Activated naive CD8-positive, alpha-beta T cell (primary cell): ENCODE data around the gene SLC5A11.
A peak's percentile ranks its signal among the peaks of the same experiment; 100 is the strongest.
"Not testable (repeated sequence)": the region's sequence is repeated elsewhere in the genome, so short reads cannot be mapped to it uniquely, and the experiment has no call there.

Experiments
- H3K27ac Mint-ChIP-seq: one replicate; pipeline ENCODE4 v1.8.0; 2021; ENCODE audit warnings: mixed read lengths
- H3K27me3 Mint-ChIP-seq: one replicate; pipeline ENCODE4 v1.8.0; 2021; ENCODE audit warnings: mixed read lengths
- H3K36me3 Mint-ChIP-seq: one replicate; pipeline ENCODE4 v1.8.0; 2021; ENCODE audit warnings: mixed read lengths
- H3K4me1 Mint-ChIP-seq: one replicate; pipeline ENCODE4 v1.8.0; 2021; ENCODE audit warnings: low read depth, mixed read lengths
- H3K4me3 Mint-ChIP-seq: one replicate; pipeline ENCODE4 v1.8.0; 2021; ENCODE audit warnings: mild to moderate bottlenecking, mixed read lengths
- H3K9me3 Mint-ChIP-seq: one replicate; pipeline ENCODE4 v1.8.0; 2021; ENCODE audit warnings: low read depth, mixed read lengths

SLC5A11 gene

DNA sequence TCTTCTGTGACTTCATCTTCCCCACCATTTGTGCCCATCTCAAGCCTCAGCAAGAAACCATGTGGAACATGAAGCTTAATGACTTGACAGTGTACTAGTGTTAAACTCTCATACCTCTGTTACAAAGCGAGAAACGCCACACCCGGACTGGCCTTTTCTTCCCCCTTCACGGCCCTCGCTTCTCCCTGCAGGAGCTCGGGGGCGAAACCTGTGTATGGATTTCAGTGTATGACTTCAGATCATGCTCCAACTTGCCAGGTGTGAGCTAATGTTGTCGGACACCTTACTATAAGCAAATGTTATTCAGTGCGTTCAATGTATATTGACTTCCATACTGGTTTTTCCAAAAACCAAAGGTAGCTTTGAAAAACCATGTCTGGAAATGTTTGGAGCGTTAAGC lies 20.1 kb upstream of the SLC5A11 start:
- Mint-ChIP-seq H3K27me3 (no peaks in the 10 kb centered on the region), H3K27ac (peak overlapping the region; percentile 62), H3K36me3 (peaks cover 4% of the 10 kb centered on the region), H3K4me3 (no peak overlapping the region), H3K4me1 (no peaks in the 10 kb centered on the region), H3K9me3 (no peaks in the 10 kb centered on the region)

DNA sequence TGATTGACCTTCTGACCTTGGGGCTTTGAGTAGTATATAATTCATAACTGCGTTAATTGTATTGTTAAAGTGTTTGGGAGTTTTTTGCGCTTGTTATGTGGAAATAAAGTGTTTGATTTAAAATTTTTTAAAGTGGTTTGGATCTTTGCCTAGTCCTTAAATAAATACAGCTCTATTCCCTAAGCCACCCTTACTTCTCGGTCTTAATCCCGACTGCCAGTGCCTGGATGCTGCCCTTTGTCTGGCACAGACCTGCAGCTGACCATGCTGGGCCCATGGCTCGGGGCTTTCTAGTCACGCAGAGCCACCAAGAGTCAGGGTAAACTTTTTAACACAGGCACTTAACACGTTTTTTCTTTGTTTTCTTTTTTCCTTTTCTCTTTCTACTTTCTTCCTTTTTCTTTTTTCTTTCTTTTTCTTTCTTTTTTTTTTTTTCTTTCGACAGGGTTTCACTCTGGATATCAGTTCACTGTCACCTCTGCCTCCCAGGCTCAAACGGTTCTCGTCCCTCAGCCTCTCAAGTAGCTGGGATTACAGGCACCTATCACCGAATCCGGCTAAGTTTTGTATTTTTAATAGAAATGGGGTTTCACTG lies 19.6 kb upstream of the SLC5A11 start:
- Mint-ChIP-seq H3K9me3 (no peaks in the 10 kb centered on the region), H3K36me3 (peaks cover 4% of the 10 kb centered on the region)

DNA sequence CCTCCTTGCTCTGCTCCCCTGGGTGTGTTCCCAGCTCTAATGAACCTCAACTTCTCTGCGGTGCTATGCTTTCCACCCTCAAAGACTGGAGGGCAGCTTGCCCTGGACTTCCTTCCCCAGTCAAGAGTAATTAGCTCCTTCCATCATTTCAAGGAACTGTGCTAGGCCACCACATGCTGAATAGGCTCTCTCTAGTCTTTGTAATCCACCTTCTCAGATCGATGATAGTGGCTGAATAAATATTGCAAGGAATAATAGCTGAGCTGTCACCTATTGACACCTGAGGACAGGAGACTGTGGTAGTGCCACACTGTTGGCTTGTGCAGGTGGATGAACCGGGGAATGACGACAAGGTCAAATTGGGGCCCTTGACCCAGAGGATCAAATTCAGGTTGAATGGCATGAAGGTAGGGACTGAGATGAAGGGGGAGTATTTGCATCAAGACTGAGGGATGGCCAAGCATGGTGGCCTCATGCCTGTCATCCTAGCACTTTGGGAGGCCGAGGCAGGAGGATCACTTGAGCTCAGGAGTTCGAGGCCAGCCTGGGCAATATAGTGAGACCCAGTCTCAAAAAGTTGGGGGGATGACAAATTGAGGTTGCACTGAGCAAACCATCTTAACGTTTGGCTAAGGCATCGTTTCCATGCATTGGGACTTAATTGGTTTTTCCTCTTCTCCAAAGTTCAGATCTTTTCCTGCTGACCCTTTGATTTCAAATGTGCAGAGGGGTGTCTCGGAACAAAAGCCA lies 18.8 kb upstream of the SLC5A11 start:
- no peak overlapping the region for H3K4me3 Mint-ChIP-seq
- H3K27ac Mint-ChIP-seq = no peak overlapping the region
- no peaks in the 10 kb centered on the region for H3K27me3 Mint-ChIP-seq
- H3K9me3 Mint-ChIP-seq = no peaks in the 10 kb centered on the region
- H3K4me1 Mint-ChIP-seq = no peaks in the 10 kb centered on the region
- peaks cover 5% of the 10 kb centered on the region for H3K36me3 Mint-ChIP-seq

More for the DNA sequence above, 19.6 kb upstream of the SLC5A11 start:
- no peaks in the 10 kb centered on the region for H3K4me1 Mint-ChIP-seq
- no peaks in the 10 kb centered on the region for H3K27me3 Mint-ChIP-seq
- no peak overlapping the region for H3K27ac Mint-ChIP-seq
- H3K4me3 Mint-ChIP-seq = no peak overlapping the region

DNA sequence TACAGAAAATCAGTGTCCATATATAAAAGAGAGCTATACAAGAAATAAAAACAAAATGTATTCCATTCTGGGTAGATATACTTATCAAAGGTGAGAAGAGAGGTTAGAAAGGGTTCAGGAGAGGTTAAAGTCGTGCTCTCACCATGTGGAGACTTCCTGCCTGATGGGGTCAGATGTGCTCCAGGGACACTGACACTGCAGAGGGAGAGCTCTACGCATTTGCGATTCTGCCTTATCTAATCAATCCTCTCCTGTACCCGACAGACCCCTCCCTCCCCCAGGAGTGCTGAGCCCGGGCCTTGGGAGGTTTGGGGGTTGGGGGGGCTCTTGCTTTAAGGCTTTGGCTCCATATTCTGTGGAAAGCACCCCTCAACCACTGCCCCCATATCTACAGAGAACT lies 16.6 kb upstream of the SLC5A11 start:
- peaks cover 9% of the 10 kb centered on the region for H3K36me3 Mint-ChIP-seq
- H3K4me1 Mint-ChIP-seq = no peaks in the 10 kb centered on the region

DNA sequence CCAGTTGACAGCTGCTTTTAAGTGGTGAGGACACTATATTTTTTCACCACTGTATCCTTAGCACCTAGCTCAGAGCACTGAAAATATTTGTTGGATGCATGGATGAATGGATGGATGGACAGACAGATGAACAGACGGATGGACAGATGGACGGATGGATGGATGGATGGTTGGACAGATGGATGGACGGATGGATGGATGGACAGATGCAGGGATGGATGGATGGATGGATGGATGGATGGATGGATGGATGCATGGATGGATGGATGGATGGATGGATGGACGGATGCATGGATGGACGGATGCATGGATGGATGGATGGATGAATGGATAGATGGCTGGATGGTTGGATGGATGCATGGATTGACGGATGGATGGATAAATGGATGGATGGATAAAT lies 12.4 kb upstream of the SLC5A11 start:
- Mint-ChIP-seq H3K4me1 (no peaks in the 10 kb centered on the region), H3K36me3 (peaks cover 17% of the 10 kb centered on the region), H3K9me3 (no peaks in the 10 kb centered on the region), H3K27me3 (no peaks in the 10 kb centered on the region), H3K4me3 (no peak overlapping the region), H3K27ac (no peak overlapping the region)

More for the DNA sequence above, 16.6 kb upstream of the SLC5A11 start:
- H3K9me3 Mint-ChIP-seq = no peaks in the 10 kb centered on the region
- no peak overlapping the region for H3K4me3 Mint-ChIP-seq
- H3K27ac Mint-ChIP-seq = no peak overlapping the region
- no peaks in the 10 kb centered on the region for H3K27me3 Mint-ChIP-seq

DNA sequence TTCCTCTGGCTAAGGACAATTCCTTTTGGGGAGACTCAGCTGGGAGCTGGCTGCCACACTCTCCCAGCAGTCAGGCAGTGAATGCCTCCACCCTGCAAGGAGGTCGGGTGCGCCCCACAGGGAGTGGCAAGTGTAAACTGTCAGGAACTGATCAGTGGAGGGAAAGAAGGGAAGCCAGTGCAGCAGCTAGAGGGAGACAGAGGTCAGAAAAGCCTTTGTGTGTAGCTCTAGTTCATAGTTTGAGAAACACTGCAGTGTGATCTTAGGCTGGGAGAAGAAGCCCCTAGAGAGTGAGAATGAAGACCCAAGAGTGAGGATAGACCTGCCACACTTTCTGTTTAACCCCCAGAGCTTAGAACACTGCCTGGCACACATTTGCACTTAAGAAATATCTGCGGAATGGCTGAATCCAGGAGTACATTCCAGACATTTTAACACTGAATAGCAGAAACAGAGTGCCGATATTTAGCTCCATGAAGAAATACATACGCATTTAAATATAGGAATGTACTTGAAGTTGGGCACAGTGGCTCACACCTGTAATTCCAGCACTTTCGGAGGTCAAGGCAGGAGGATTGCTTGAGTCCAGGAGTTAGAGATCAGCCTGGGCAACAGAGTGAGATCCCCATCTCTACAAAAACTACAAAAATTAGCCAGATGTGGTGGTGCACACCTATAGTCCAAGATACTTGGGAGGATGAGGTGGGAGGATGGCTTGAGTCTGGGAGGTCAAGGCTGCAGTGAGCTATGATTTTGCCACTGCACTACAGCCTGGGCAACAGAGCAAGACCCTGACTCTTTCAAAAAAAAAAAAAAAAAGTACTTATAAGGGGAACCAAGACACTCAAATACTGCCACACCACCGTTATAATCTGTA lies 11.1 kb upstream of the SLC5A11 start:
- no peak overlapping the region for H3K4me3 Mint-ChIP-seq
- no peaks in the 10 kb centered on the region for H3K9me3 Mint-ChIP-seq
- H3K27ac Mint-ChIP-seq = no peak overlapping the region
- H3K36me3 Mint-ChIP-seq = peaks cover 17% of the 10 kb centered on the region
- H3K4me1 Mint-ChIP-seq = no peaks in the 10 kb centered on the region
- H3K27me3 Mint-ChIP-seq = no peaks in the 10 kb centered on the region

DNA sequence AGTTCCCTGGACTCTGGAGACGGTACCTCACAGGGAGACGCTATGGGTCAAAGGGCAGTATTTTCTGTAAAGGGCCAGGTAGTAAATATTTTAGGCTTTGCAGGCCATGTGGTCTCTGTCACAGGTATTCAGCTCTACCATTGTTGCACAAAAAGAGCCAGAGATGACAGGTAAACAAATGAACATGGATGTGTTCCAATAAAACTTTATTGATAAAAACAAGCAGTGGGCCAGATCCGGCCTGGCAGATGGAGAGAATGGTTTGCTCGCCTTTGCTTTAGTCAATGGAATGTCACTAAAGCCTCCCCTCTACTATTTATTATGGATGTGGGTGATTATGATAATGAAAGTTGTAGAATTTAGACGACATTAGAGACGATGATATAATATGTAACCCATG lies 8.9 kb upstream of the SLC5A11 start:
- Mint-ChIP-seq H3K27me3 (no peaks in the 10 kb centered on the region), H3K27ac (no peak overlapping the region), H3K4me1 (no peaks in the 10 kb centered on the region), H3K36me3 (peaks cover 17% of the 10 kb centered on the region), H3K9me3 (no peaks in the 10 kb centered on the region), H3K4me3 (no peak overlapping the region)

DNA sequence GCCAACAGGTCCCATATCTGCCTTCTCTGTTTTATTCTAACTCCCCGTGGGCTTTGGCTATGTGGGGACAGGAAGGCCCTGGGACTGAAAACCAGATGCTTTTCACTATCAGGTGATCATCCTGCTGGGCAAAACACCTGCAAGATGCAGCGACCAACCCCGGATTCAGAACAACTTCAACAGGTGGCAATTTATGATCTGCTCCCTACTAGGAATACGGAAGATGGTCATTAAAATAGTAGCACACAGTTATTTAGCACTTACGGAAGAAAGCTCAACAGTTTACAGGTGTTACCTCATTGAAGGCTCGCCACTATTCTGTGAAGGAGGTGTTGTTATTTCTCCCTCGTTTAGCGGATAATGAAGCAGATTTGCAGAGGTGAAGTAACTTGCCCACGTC lies 7.8 kb upstream of the SLC5A11 start:
- peaks cover 14% of the 10 kb centered on the region for H3K36me3 Mint-ChIP-seq
- no peaks in the 10 kb centered on the region for H3K27me3 Mint-ChIP-seq
- H3K9me3 Mint-ChIP-seq = no peaks in the 10 kb centered on the region
- H3K4me1 Mint-ChIP-seq = no peaks in the 10 kb centered on the region
- no peak overlapping the region for H3K27ac Mint-ChIP-seq
- H3K4me3 Mint-ChIP-seq = no peak overlapping the region

DNA sequence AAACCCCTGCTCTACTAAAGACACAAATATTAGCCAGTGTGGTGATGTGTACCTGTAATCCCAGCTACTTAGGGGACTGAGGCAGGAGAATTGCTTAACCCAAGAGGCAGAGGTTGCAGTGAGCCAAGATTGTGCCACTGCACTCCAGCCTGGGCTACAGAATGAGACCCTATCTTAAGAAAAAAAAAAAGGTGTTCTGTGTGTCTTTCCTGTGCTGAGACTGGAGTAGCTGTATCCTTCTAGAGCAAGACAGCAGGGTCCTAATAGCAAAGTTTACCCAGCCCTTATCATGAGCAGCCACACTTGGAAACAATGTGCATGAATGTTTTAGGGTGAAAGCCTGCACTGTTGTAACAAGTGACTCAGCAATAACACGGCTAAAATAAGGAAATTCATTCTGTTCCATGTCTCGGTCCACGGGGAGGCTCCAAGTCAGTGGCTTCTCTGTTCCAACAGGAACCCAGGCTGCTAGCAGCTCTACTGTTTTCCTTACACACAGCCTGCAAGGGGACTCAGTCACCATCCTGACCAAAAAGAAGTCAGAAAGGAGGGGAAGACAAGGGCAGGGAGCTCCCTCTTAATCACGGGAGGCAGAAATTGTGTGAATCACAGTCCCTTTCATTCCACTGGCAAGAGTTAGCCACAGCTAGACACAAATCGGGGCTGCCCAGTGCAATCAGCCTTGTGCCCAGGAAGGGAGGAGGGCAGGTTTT lies 7.1 kb upstream of the SLC5A11 start:
- H3K4me1 Mint-ChIP-seq = no peaks in the 10 kb centered on the region
- peaks cover 16% of the 10 kb centered on the region for H3K36me3 Mint-ChIP-seq
- no peak overlapping the region for H3K27ac Mint-ChIP-seq
- no peaks in the 10 kb centered on the region for H3K27me3 Mint-ChIP-seq
- no peaks in the 10 kb centered on the region for H3K9me3 Mint-ChIP-seq
- H3K4me3 Mint-ChIP-seq = no peak overlapping the region

DNA sequence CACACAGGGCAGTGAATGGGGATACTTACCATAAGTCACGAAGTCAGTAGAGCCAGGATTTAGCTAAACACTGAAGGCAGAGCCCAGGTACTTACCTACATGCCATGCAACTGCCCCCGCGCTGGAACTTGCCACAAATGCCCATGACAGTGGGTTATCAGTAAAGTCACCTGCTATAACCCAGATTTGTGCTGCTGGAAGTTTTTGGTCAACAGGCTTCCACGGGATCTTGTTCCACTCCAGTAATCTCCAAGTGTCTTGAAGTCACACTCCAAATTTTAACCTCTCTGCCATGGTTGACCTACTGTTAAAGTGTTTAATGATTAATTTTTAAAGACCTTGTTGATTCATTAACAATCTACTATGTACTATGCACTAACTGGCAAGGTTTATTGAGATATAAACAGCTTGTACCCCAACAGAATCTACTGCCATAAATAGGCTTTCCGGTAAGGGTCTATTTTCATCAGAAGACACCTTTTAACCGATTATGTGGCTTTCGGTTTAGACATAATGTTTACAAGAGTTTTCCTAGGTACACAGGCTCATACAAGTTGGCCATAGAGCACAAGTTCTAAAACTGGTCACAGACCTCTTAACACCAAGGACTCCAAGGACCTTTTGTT lies 6.3 kb upstream of the SLC5A11 start:
- H3K9me3 Mint-ChIP-seq = no peaks in the 10 kb centered on the region
- peaks cover 20% of the 10 kb centered on the region for H3K36me3 Mint-ChIP-seq
- H3K27me3 Mint-ChIP-seq = no peaks in the 10 kb centered on the region
- no peaks in the 10 kb centered on the region for H3K4me1 Mint-ChIP-seq
- no peak overlapping the region for H3K4me3 Mint-ChIP-seq
- H3K27ac Mint-ChIP-seq = no peak overlapping the region

DNA sequence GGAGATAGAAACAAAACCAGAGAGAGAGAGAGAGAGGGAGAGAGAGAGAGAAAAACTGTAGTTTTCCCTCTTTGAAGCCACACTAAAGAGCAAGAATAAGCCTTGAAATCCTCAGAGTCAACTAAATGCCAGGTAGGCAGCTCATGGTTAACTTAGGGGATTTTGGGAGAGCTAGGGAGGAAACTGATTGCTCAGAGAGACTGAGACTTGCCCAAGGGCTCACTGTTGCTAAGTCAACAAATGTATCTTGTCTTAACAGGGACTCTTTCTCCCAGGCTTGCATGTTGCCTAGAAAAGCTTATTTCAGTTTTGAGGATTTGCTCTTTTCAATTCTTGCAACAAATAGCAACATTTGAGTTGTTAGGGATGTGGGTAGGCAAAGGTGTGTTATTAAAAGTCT lies 4.5 kb upstream of the SLC5A11 start:
- Mint-ChIP-seq H3K36me3 (peaks cover 13% of the 10 kb centered on the region), H3K4me1 (no peaks in the 10 kb centered on the region), H3K27ac (no peak overlapping the region), H3K9me3 (no peaks in the 10 kb centered on the region), H3K4me3 (no peak overlapping the region), H3K27me3 (no peaks in the 10 kb centered on the region)

DNA sequence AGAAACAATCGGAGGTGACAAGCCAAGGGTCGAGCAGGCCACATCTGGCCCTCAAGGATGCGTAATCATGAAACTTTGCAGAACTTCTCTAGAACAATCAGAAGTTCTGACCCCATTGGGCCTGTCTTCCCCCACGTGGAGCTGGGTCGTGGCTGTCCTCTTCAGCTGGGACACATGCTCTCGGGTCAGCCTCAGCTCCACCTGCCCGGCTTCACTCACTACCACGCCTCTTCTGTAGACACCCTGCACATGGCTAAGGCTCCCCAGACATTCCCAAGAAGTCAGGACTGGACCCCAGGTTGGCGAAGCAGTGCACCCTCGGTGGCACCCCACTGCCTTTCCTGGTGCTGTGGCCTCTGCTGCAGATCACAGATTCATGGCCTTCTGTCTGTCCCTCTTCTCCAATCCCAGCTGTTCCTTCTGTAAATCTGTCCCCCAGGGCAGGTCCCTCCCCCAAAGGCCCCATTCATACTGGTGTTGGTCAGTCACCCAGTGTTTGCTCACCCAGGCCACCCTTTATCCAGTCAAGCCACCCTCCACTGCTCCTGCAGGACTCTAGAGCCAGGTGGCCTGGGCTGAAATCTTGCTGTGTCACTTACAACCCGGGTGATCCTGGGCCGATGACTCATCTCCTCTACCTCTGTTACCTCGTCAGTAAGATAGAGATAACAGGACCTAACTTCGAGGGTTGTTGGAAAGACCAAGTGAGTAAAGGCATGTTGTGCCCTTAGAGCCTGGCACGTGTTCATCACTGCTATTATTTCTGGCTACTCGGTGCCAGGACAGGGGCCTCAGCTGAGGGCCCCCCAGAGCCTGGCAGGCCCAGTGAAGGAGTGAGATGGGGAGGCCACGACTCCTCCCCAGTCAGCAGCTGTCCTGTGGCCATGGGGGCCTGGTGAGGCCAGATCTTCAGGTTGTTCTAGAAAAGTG lies 1.4 kb upstream of the SLC5A11 start:
- H3K9me3 Mint-ChIP-seq = no peaks in the 10 kb centered on the region
- no peaks in the 10 kb centered on the region for H3K27me3 Mint-ChIP-seq
- no peak overlapping the region for H3K4me3 Mint-ChIP-seq
- H3K4me1 Mint-ChIP-seq = no peaks in the 10 kb centered on the region
- H3K36me3 Mint-ChIP-seq = peaks cover 12% of the 10 kb centered on the region
- H3K27ac Mint-ChIP-seq = peak overlapping the region; percentile 28

DNA sequence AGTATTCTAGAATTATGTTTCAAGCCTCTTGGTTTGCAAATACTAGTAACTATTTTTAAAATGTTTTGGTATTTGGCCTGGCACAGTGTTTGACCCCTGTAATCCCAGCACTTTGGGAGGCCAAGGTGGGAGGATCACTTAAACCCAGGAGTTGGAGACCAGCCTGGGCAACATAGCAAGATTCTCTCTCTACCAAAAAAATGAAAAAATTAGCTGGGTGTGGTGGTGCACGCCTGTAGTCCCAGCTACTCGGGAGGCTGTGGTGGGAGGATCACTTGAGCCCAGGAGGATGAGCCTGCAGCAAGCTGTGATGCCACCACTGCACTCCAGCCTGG lies 765 bp upstream of the SLC5A11 start:
- H3K36me3 Mint-ChIP-seq = peaks cover 12% of the 10 kb centered on the region
- H3K4me1 Mint-ChIP-seq, H3K4me3 Mint-ChIP-seq, H3K27ac Mint-ChIP-seq, H3K27me3 Mint-ChIP-seq, H3K9me3 Mint-ChIP-seq: not testable (repeated sequence)
